HG02981 (cell line): Measurements from ENCODE around the gene INO80.
A peak's percentile ranks its signal among the peaks of the same experiment; 100 is the strongest.

ENCODE experiments used
- ATAC-seq: cut with Tn5 transposase; IDR thresholded peaks from one replicate; pipeline ENCODE4 v1.9.1; 2021; ENCODE audit warnings: mild to moderate bottlenecking, moderate library complexity; ENCODE audit not compliant: unreplicated experiment

Gene INO80

DNA sequence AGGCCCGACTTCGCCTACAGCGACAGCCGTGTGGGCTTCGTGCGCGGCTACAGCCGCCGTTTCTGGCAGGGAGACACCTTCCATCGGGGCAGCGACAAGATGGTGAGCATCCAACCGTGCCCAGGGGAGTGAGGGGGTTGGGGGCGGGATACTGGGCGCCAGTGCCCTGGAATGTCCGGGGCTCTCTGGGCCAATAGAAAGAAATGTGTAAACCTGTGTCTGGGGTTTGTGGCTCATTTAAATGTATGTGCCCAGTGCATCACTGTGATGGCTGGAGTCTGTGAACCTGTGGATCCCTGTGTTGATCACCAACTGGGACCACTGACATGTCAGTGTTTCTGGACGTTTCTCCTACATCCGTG is 162.4 kb downstream of the INO80 start:
- no peak for ATAC-seq

DNA sequence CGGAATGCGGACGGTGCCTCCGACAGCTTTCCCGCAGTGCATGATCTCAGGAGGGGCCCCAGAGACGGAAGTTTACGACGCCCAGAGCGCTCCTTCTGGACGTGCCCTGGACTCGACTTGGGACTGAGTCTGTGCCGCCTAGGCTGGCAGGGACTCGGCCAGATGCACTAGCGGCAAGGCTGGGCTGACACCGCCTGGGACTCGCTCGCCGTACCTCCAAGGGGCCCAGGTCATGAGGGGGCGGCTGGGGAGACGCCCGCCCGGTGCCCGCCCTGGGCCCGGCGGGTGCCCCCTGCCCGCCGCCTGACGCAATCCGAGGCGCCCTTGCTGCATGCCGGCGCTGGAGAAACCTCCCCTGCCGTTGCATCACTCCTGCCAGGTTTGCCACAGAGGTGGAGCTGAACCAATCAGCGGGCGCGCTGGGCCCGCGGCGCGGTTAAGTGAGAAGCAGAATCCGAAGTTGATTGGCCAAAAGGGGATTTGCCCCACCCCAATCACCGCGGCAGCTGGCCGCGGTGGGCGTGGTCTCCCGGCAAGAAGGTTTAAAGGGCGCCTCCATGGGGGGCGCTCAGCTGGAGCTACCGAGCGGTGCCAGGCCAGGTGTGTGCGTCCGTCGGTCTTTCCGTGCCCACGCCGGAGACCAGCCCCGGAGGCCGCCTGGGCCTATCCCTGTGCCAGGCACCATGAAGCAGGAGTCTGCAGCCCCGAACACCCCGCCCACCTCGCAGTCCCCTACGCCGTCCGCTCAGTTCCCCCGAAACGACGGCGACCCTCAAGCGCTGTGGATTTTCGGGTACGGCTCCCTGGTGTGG is 163.0 kb downstream of the INO80 start, which contains the start of gene CHAC1:
Gene CHAC1, plus strand, starts transcription at position 571 of the 812 bp plus-strand sequence. Its CDS starts 113 bp downstream, at position 684.
- ATAC-seq: peak; percentile 90

DNA sequence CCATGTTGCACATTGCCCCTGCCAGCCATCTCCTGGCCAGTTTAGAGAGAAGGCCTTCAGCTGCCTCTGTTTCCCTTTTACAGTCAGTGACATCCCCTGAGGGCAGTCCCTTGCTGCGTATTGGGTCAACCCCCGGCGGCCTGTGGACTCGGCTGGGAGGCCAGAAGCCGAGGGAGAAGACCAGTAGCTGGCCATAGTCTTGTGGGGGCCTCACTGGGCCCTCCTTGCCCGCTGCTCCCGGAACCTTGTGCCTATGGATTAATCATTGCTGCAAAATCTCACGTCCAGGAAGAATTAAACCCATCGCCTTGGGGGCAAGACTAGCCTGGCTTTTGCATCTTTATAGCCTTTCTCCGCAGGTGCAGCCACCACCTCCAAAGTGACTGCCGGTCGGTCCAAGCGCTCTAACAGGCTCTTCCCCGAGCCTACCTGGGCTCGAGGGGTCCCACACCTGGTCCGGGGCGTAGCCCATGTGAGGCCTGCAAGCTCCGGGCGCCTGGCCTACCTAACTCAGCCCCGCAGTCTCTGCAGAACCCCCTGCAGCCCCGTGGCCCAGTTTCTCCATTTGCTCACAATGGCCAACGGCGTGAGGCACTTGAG is 163.7 kb downstream of the INO80 start:
- ATAC-seq: peak; percentile 3

DNA sequence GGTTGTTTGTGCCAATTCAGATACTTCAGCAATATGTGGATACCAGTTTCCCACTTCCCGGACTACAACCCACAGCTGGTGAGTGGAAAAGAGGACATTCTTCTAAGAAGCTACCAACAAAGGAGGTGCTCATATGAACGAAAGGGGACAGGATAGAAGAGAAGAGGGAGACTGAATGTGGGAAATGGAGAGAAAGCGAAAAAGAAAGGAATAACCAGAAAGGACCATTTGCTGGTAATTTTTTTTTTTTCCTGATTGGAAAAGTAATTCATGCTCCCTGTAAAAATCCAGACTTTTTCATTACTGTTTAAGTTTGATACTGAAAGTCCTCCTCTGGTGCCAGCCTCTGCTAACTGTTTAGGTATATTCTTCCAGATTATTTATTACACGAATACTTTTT is 164.3 kb downstream of the INO80 start:
- ATAC-seq: no peak

DNA sequence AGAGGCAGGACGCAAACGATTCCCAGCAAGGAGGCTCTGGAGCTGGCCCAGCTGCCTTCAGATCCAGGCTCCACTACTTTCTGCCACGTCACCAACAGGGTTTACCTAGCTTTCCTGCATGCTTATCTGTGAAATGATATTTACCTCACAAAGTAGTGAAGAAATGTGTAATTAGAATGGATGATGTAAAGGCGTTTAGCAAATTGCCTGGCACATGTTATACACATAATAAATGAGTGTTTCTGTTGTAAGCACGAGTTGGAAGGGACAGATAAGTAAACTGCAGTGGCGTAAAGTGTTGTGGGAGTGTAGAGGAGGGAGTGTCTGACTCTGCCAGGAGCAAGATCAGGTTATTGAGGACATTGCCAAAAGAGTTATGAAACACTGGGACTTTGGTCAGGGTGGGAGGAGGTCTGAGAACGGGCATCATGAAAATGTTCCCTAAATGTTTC is 166.3 kb downstream of the INO80 start:
- ATAC-seq: no peak

DNA sequence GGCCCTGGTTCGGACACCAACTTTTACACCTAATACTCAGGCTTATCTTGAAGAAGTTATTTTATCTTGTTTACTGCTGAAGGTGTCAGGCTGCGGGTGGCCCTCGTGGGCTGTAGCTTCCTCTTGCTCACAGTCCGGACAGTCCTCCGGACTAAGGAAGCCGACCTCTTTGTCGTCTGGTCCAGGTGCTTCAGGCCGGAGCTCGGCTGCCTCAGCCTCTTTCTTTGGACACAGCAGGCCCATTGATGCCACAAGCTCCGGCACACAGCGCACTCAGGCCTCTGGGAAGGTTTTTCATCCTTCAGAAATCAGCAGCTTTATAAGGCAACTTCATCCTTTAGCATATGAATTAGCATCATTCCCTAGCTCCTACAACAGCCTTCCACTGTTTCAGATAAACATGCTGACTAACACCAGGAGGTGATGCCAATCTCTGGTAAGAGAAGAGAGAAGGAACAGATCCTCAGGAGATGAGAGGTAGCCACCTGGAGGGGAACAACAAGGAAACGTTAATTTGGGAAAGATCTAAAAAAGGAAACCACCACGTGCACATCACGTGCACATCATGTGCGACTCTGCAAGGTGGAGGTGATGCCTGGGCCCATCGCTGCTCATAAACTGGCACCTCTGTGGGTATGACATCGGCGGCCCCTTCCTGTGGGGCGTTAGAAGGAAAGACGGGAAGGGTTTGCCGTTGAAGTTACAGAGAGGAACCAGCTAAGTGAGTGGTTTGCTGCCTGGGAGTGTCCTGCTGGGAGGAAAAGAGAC is 167.2 kb downstream of the INO80 start:
- ATAC-seq: no peak

DNA sequence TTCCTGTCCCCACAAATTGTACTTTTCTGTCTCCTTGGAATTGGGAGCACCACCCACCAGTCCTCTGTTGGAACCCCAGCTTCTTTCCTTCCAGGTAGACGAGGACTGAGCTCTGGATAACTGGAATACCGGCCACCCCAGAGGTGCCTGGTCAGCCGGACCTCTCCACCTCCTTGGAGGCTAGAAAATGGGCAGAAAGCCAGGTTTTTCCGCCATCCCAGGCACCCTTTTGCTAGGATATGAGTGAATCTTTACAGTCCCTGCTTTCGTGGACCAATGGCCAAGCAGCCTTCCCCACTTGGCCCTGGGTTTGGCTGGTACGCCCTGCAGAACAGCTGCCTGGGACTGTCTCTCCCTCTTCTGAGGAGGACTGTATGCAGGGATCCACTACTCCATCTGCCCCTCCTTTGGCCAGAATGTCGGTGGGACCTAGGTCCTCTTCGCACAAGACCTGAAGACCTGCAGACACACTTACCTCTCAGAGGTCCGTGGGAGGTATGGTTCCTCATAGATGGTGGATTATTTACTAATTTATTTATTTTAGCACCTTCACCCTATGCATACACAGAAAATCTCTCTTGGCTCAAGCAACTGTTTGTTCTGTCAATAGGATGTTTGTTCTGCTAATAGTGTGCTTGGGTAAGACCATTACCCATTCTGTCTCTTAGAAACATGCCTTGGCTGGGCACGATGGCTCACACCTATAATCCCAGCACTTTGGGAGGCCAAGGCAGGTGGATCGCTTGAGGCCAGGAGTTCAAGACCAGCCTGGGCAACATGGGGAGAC is 171.4 kb downstream of the INO80 start:
- no peak for ATAC-seq

DNA sequence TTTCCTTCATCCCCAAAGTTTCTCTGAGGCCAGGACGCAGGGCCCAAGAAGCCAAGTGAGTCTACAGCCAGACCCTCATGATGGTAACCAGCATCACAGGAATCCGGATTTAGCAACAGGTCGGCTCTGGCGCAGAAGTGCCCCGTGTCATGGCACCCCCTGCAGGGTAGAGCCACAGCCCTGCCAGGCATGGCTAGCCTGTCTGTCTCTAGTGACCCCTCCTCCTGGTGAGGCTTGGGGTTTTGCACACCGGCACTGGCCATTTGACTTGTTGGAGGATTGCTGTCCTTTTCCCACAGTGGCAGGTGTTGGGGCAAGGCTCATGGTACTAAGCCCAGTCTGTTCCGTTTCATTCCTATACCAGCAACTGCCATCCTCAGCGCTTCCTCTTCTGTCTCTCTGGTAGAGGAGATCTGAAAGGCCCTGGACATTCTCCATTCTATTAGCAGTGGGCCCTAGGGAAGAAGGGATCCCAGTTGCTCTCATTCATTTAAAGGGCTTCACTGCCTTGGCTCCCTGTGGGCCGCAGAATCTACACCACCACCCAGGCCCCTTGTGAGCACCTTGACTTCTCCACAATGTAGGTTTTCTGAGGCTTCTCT is 172.2 kb downstream of the INO80 start:
- no peak for ATAC-seq

DNA sequence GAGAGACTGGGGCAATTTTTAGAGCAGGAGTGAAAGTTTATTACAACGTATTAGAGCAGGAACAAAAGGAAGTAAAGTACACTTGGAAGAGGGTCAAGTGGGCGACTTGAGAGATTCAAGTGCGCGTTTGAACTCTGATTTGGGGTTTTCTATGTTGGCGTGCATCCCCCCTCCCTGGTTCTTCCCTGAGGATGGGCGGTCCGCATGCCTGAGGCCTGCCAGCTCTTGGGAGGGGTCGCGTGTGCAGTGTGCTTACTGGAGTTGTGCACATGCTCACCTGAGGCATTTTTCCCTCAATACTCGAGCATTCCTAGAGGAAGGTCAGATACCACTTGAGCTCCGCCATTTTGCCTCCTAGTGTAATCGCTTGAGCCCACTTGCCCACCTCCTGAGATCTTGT is 173.2 kb downstream of the INO80 start:
- ATAC-seq: no peak

DNA sequence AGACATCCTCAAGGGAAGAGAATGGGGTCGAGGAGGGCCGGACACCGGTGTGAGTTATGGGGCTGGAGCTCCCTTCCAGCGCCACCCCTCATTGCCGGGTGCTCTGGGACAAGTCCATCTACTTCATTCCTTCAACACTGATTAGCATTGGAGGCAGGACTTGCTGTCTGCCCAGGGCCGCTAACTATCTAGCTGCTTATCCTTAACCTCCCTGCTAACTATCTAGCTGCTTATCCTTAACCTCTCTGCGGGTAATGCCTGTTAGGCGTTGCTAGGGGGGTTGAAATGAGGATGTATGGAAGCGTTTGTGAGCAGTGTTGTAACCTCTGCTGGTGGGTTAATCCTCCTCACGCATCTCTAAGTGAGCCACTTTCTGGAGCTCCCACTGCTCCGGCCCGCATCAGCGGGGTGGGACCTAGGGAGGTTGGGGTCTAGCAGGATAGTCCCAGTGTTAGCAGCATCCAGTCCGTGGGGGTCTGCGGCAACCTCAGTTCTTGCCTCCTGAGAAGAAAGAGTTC is 173.7 kb downstream of the INO80 start:
- no peak for ATAC-seq

DNA sequence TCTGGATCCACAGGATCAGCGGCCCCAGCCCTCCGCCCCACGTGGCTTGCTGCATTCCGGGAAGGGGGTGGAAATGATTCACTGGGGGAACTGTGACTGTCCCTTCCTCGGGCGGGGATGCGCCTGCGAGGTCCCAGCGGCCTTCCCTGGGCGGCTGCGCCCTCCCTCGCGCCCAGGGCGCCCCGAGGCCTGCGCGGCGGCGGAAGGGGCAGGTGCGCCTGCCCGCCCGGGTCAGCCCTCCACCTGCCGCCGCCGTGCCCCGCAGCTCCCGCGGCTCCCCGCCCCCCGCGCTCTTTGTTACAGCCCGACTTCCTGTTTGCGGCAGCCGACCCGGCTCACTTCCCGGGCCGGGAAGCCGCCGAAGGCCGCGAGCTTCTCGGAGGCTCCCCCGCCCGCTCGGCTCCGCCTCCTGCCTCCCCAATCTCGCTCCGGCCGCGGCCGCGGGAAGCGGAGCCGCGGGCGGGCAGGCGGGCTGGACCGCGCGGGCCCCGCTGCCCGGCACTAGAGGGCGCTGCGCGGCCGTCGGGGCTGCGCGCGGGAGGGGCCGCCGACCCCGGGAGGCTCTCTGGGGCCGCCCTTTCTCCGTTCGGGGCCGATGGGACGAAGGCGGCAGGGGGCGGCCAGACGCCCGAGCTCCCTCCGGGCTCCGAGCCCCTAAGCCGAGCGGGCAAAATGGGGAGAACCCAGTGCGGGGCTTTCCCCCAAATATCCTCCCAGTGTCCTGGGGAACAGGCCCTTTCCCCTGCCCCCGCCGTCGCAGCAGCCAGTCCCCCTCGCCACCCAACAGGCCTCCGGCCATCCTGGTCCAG is 174.3 kb downstream of the INO80 start:
- peak; percentile 57 for ATAC-seq

DNA sequence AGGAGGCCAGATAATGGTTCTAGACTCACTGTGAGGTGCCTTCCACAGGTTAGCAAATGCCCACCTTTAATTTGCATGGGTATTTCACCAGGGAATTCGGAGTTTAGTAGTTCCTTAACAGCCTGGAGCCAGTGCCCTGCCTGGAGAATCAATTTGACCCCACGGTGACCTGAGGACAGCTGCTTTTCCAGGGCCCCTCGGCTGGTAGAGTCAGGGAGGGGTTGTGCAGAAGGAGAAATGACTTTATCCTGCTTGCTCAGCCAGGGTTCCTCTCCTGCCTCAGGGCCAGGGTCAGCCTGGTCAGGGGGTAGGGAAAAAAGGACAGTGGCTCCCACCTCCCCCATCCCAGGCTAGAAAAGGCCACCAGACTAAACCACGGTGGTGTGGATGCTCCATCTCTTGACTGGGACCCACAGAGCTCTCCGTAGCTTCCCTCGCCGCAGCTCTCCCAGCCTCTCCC is 175.0 kb downstream of the INO80 start:
- ATAC-seq: no peak

DNA sequence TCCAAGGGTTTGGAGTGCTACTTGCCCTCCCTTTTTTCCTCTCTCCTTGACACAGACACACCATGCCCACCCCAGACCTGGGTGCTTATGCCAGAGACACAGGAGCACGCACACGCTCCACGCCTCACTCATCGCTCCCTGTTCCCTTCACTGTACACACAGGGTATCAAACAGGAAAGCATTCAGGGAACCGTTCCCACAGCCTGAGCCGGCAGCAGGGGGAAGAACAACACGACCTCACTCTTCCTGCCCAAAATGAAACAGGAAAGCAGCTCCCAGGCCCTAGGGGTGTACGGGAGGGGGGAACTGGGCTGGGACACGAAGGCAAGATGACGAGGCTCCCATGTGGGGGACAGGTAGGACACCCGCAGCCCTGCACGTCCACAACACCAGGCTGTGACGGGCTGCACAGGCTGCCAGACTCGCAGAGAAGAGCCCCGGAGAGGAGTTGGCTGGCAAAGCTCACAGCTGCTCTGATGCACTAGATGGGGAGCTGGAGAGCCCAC is 175.7 kb downstream of the INO80 start:
- ATAC-seq: no peak

DNA sequence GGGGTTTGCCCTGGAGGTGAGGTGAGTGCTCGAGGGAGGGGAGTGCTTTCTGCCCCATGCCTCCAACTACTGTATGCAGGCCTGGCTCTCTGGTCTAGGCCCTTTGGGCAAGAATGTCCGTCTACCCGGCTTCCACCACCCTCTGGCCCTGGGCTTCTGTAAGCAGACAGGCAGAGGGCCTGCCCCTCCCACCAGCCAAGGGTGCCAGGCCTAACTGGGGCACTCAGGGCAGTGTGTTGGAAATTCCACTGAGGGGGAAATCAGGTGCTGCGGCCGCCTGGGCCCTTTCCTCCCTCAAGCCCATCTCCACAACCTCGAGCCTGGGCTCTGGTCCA is 177.6 kb downstream of the INO80 start:
- ATAC-seq: no peak

DNA sequence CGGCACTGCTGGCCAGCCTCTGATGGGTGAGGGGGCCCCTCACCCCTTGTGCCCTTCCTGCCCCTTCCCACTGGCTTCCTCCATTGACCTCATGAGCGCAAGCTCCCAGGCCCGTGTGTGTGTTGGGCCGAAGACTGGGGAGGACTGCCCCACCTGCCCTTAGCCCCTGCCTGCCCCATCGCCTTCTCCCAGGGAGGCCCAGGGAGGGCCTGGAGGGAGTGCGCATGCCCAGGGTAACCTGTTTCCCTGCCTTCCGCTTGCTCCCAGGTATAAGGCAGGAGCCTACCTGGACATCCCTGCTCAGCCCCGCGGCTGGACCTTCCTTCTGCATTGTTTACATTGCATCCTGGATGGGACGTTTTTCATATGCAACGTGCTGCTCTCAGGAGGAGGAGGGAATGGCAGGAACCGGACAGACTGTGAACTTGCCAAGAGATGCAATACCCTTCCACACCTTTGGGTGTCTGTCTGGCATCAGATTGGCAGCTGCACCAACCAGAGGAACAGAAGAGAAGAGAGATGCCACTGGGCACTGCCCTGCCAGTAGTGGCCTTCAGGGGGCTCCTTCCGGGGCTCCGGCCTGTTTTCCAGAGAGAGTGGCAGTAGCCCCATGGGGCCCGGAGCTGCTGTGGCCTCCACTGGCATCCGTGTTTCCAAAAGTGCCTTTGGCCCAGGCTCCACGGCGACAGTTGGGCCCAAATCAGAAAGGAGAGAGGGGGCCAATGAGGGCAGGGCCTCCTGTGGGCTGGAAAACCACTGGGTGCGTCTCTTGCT is 178.1 kb downstream of the INO80 start:
- ATAC-seq: no peak

DNA sequence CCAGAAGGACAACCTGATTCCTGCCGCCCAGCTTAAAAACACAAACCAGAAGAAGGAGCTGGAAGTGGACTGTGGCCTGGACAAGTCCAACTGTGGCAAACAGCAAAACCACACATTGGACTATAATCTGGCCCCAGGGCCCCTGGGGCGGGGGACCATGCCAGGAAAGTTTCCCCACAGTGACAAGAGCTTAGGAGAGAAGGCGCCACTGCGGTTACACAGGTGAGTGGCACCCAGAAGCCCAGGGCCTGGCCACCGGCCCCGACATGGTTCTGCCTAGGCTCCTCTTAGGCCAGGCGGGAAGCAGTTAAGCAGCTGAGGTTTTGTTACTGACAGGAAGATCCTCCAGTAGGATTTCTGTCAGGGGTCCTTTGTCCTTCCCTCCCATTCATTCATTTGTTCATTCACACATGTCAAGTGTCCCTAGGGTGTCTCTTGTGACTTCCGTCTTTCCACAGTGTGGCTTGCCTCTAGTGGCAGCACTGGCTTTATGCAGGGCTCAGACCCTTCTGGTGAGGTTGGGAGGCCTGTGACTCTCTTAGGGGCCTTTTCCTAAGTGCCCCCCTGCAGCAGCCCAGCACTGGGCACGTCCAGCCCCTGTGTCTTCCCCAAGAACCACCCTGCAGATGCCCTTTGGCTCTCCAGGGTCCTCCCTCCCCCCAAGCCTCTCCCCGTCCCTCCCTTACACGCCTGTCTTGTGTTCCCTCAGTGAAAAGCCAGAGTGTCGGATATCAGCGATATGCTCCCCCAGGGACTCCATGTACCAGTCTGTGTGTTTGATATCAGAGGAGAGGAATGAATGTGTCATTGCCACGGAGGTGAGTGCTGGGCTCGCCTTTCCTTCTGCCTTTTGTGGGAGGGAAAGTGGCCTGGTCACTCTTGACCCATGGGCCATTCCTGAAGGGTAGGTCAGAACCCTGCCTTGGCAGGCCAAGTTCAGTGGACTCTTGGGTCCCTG is 179.1 kb downstream of the INO80 start:
- ATAC-seq: no peak

DNA sequence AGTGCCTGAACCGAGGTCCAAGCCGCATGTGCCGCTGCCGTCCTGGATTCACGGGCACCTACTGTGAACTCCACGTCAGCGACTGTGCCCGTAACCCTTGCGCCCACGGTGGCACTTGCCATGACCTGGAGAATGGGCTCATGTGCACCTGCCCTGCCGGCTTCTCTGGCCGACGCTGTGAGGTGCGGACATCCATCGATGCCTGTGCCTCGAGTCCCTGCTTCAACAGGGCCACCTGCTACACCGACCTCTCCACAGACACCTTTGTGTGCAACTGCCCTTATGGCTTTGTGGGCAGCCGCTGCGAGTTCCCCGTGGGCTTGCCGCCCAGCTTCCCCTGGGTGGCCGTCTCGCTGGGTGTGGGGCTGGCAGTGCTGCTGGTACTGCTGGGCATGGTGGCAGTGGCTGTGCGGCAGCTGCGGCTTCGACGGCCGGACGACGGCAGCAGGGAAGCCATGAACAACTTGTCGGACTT is 179.8 kb downstream of the INO80 start:
- ATAC-seq: no peak
